ENCODE results near the gene HOXB4. TPM values are rescaled to one million over a fixed set of nuclear protein-coding genes. Genes with fewer than 3 reads are reported as not detected.

HOXB4 gene
- total RNA-seq, 1 experiment from 2014 or later: 27.9 TPM

GRCh38 chr17:48546924-48547807, 31.0 kb downstream of the HOXB4 start:
- no peak for DNase-seq (ENCODE audit: low read depth, low spot score)
- Histone ChIP-seq H3K4me1 (ENCODE audit: control insufficient read depth, insufficient read depth, low read length) (peaks cover 68% of the 10 kb centered on the region), H3K9me3 (ENCODE audit: control insufficient read depth, insufficient read depth, low read depth, low read length) (no peaks in the 10 kb centered on the region), H3K4me3 (ENCODE audit: low read depth in 2 of 2, low read length in 2 of 2) (peak overlapping the region; percentile 15 to 43), H3K36me3 (ENCODE audit: control insufficient read depth, insufficient read depth, low read length) (peaks cover 29% of the 10 kb centered on the region), H3K27ac (ENCODE audit: low read length) (peak overlapping the region; percentile 98), H3K27me3 (ENCODE audit: control insufficient read depth, insufficient read depth, low read length) (no peaks in the 10 kb centered on the region)
- intact Hi-C loops (cut with micrococcal nuclease; ENCODE audit: unreplicated experiment): no loop called here
- no TSS peak for BruUV-seq (replicated peaks)
- in situ Hi-C loops (cut with HindIII; ENCODE audit: low pct_unique_long_range_greater_than_20kb, low sequenced_read_pairs): no loop called here
- POLR2A ChIA-PET: interaction anchor here (0.5 to 0.6 kb wide), 3 partner anchors 13 to 389 kb away, joined by 3 to 8 read pairs (median 4); no protein-coding TSS in a partner anchor
- TF ChIP-seq POLR2AphosphoS5 (IDR thresholded peaks at IDR 0.05; ENCODE audit: low read depth, low read length) (peak; percentile 91), TCF7L2 (IDR thresholded peaks at IDR 0.05; ENCODE audit: low read depth, low read length) (peak; percentile 76), REST (IDR thresholded peaks at IDR 0.05; ENCODE audit: insufficient read depth in 1 of 2, low read depth in 2 of 2, low read length in 1 of 2) (no peak; a peak in 1 of 4 replicates), SIN3A (IDR thresholded peaks at IDR 0.05; ENCODE audit: borderline replicate concordance, insufficient read depth, low read depth, low read length) (0 out of 2 replicates have a peak, but pooled peaks have one; percentile 62)
- TF ChIP-seq, protein P1, sequence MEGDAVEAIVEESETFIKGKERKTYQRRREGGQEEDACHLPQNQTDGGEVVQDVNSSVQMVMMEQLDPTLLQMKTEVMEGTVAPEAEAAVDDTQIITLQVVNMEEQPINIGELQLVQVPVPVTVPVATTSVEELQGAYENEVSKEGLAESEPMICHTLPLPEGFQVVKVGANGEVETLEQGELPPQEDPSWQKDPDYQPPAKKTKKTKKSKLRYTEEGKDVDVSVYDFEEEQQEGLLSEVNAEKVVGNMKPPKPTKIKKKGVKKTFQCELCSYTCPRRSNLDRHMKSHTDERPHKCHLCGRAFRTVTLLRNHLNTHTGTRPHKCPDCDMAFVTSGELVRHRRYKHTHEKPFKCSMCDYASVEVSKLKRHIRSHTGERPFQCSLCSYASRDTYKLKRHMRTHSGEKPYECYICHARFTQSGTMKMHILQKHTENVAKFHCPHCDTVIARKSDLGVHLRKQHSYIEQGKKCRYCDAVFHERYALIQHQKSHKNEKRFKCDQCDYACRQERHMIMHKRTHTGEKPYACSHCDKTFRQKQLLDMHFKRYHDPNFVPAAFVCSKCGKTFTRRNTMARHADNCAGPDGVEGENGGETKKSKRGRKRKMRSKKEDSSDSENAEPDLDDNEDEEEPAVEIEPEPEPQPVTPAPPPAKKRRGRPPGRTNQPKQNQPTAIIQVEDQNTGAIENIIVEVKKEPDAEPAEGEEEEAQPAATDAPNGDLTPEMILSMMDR (IDR thresholded peaks at IDR 0.05): no peak
- CTCF ChIA-PET: interaction anchor here (0.6 to 0.9 kb wide), 6 partner anchors 14 to 287 kb away, joined by 3 to 15 read pairs (median 4); partner anchors contain the start of gene HOXB6
- ATAC-seq: peak; percentile 38

GRCh38 chr17:48546137-48546923, 31.8 kb downstream of the HOXB4 start:
- CTCF ChIA-PET: interaction anchor here (0.6 to 0.9 kb wide), 5 partner anchors 15 to 287 kb away, joined by 3 to 5 read pairs (median 4); partner anchors contain the start of gene HOXB6
- peak; percentile 47 for ATAC-seq

More at GRCh38 chr17:48546137-48546923, 31.8 kb downstream of the HOXB4 start:
- peak overlapping the region; percentile 98 for H3K27ac ChIP-seq (ENCODE audit: low read length)
- DNase-seq (ENCODE audit: low read depth, low spot score): no peak
- H3K27me3 ChIP-seq (ENCODE audit: control insufficient read depth, insufficient read depth, low read length): no peaks in the 10 kb centered on the region
- POLR2A ChIA-PET: interaction anchor here (0.6 kb wide), 2 partner anchors 12 to 67 kb away, joined by 3 to 4 read pairs; no protein-coding TSS in a partner anchor
- H3K4me1 ChIP-seq (ENCODE audit: control insufficient read depth, insufficient read depth, low read length): peaks cover 60% of the 10 kb centered on the region
- H3K9me3 ChIP-seq (ENCODE audit: control insufficient read depth, insufficient read depth, low read depth, low read length): no peaks in the 10 kb centered on the region
- in situ Hi-C loops (cut with HindIII; ENCODE audit: low pct_unique_long_range_greater_than_20kb, low sequenced_read_pairs): no loop called here
- H3K36me3 ChIP-seq (ENCODE audit: control insufficient read depth, insufficient read depth, low read length): peaks cover 26% of the 10 kb centered on the region
- H3K4me3 ChIP-seq (ENCODE audit: low read depth in 2 of 2, low read length in 2 of 2): peak overlapping the region; percentile 15 to 43
- intact Hi-C loops (cut with micrococcal nuclease; ENCODE audit: unreplicated experiment): no loop called here
- 0 out of 2 replicates have a peak, but pooled peaks have one; percentile 72 for TF ChIP-seq SIN3A (IDR thresholded peaks at IDR 0.05; ENCODE audit: borderline replicate concordance, insufficient read depth, low read depth, low read length)
- no peak for TF ChIP-seq POLR2AphosphoS5 (IDR thresholded peaks at IDR 0.05; ENCODE audit: low read depth, low read length)
- no TSS peak for BruUV-seq (replicated peaks)

All from Panc1 (cell line).